Fibroblast of villous mesenchyme (primary cell): ENCODE measurements around the gene TOX2. TPM values are rescaled to one million over a fixed set of nuclear protein-coding genes. Genes with fewer than 3 reads are reported as not detected.

Source experiments
- DNase-seq: peaks from one replicate; pipeline ENCODE4 v3.0.0-alpha.2; 2010; ENCODE audit warnings: low read depth
- H3K4me3 ChIP-seq: 2 replicates; pipeline ENCODE4 v1.5.1; 2011; ENCODE audit warnings: low read depth, mild to moderate bottlenecking, low read length
- total RNA-seq: library from RNA; depleted of rRNA; stranded (reverse); fragments of >200 nt; gene quantifications from 2 replicates; pipeline ENCODE4 v1.2.3, GENCODE V29; 2012
- TF ChIP-seq, protein P1 (sequence below): IDR thresholded peaks from 2 replicates; pipeline ENCODE4 v1.5.1; 2012; ENCODE audit warnings: low read depth, mild to moderate bottlenecking, low read length; ENCODE audit not compliant: insufficient read depth

The TOX2 gene
- total RNA-seq, 1 donor = 0.43 TPM

GRCh38 chr20:44092551-44093248, 178.0 kb downstream of the TOX2 start:
- DNase-seq = peak; percentile 63
- H3K4me3 ChIP-seq = no peak overlapping the region
- TF ChIP-seq, protein P1, sequence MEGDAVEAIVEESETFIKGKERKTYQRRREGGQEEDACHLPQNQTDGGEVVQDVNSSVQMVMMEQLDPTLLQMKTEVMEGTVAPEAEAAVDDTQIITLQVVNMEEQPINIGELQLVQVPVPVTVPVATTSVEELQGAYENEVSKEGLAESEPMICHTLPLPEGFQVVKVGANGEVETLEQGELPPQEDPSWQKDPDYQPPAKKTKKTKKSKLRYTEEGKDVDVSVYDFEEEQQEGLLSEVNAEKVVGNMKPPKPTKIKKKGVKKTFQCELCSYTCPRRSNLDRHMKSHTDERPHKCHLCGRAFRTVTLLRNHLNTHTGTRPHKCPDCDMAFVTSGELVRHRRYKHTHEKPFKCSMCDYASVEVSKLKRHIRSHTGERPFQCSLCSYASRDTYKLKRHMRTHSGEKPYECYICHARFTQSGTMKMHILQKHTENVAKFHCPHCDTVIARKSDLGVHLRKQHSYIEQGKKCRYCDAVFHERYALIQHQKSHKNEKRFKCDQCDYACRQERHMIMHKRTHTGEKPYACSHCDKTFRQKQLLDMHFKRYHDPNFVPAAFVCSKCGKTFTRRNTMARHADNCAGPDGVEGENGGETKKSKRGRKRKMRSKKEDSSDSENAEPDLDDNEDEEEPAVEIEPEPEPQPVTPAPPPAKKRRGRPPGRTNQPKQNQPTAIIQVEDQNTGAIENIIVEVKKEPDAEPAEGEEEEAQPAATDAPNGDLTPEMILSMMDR = peak; percentile 59

GRCh38 chr20:44093249-44093582, 178.6 kb downstream of the TOX2 start:
- DNase-seq = no peak
- no peak overlapping the region for H3K4me3 ChIP-seq
- TF ChIP-seq, protein P1 = no peak

- no peak overlapping the region for H3K4me3 ChIP-seq
- TF ChIP-seq, protein P1 = no peak
- DNase-seq = no peak
Measured at GRCh38 chr20:44095831-44096230, 181.2 kb downstream of the TOX2 start.

DNA sequence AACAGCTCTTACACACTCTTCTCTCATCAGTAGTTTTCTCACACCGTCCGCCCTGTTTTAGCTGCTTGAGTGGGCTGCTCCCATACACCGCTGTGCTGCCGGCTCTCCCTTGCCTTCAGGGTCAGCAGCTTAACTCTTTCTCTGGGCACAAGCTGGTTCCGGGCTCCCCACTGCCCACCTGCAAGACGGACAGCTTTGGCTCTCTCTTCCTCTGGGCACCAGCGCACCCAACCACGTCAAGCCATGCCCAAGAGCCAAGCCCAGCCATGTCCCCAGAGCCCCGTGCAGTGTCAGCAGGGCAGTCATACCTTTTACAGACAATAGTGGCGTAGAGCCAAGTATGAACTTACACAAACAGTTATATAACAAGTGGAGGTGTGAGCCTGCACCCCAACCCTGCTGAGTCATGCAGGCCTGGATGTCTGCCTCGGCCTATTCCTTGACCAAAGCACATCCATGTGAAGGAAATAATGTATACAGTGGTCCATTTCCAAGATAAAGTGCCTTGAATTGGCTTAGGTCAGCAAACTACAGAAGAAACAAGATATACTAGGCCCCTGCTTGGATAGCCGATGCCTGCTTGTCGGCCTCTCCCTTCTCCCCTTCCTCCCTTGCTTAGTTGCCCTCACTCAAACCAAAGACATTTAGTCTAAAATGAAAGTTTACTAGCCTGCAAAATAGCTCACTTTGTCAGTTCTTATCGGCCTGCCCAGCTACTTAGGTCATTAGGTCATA, 183.0 kb downstream of the TOX2 start:
- peak; percentile 22 for DNase-seq
- H3K4me3 ChIP-seq = no peak overlapping the region
- TF ChIP-seq, protein P1 = no peak

GRCh38 chr20:44098256-44098630, 183.6 kb downstream of the TOX2 start:
- no peak for DNase-seq
- TF ChIP-seq, protein P1 = no peak
- H3K4me3 ChIP-seq = no peak overlapping the region

DNA sequence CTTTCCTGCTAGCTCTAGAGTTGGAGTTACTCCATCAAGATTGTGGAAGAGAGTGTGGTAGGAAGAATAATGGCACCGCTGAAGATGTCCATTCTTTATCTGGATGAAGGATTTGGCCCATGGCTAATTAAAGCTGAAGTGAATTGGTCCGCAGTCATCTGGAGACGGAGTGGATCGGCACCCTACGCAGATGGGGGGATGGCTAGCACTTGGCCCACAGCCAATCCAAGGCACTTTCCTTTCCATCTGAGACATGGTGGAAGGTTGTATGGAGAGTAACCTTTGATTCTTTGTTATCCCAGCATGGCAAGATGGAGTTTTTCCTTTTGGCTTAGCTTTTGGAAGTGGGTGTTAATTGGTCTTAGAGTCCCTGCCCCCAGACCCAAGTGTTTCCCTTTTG, 184.0 kb downstream of the TOX2 start:
- H3K4me3 ChIP-seq = no peak overlapping the region
- DNase-seq = no peak
- TF ChIP-seq, protein P1 = no peak

DNA sequence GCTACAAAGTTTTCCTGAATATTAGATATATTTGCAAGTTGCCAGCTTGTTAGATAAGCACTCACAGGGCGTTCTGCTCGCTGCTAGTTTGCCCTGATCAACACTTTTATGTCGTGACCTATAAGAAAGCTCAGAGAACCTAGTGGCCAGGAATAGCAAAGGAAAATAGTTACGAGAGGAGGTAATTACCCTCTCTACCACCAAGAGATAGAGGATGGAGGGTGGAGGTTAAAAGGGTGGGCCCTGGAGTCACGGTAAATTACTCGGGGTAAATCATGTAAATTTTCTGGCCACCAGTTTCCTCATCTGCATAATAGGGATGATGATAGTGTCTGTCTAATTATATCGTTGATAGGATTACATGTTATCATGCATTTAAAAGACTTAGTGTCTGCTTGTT, 185.2 kb downstream of the TOX2 start:
- no peak overlapping the region for H3K4me3 ChIP-seq
- TF ChIP-seq, protein P1 = no peak
- DNase-seq = no peak
